Neuronal stem cell (in vitro differentiated cells): Measurements from ENCODE around the gene TBXAS1.
"Not testable (repeated sequence)": the region's sequence is repeated elsewhere in the genome, so short reads cannot be mapped to it uniquely, and the experiment has no call there.

Experiments
- DNase-seq: peaks from one replicate; pipeline ENCODE4 v3.0.0-alpha.2; 2013; ENCODE audit warnings: low spot score
- H2AFZ ChIP-seq: one replicate; pipeline ENCODE4 v1.6.1; 2013; ENCODE audit warnings: mild to moderate bottlenecking, low read length, inconsistent platforms
- H2AK5ac ChIP-seq: 2 replicates; pipeline ENCODE4 v1.6.1; 2013; ENCODE audit warnings: low read depth, mild to moderate bottlenecking, inconsistent platforms, low read length, moderate library complexity, mixed read lengths
- H2BK120ac ChIP-seq: 2 replicates; pipeline ENCODE4 v1.6.1; 2013; ENCODE audit warnings: low read depth, mild to moderate bottlenecking, inconsistent platforms, low read length, moderate library complexity, mixed read lengths
- H2BK12ac ChIP-seq: one replicate; pipeline ENCODE4 v1.6.1; 2013; ENCODE audit warnings: low read length, inconsistent platforms
- H2BK15ac ChIP-seq: 2 replicates; pipeline ENCODE4 v1.6.1; 2013; ENCODE audit warnings: mild to moderate bottlenecking, low read length, inconsistent platforms, mixed read lengths
- H2BK5ac ChIP-seq: one replicate; pipeline ENCODE4 v1.6.1; 2013; ENCODE audit warnings: inconsistent platforms, mild to moderate bottlenecking, low read length, moderate library complexity
- H3K14ac ChIP-seq: one replicate; pipeline ENCODE4 v1.6.1; 2013; ENCODE audit warnings: low read length, inconsistent platforms
- H3K18ac ChIP-seq: 2 replicates; pipeline ENCODE4 v1.6.1; 2013; ENCODE audit warnings: low read length, inconsistent platforms
- H3K23ac ChIP-seq: 2 replicates; pipeline ENCODE4 v1.6.1; 2013; ENCODE audit warnings: low read depth, mild to moderate bottlenecking, mixed read lengths, low read length, inconsistent platforms; ENCODE audit not compliant: poor library complexity
- H3K27ac ChIP-seq: replicated peaks from 3 replicates; pipeline ENCODE4 v1.5.1; 2013; ENCODE audit warnings: low read length, inconsistent platforms
- H3K27me3 ChIP-seq, 3 experiments: 2 replicates each; pipeline ENCODE4 v1.6.1; 2013; ENCODE audit warnings: low read length in 3 of 3, mild to moderate bottlenecking in 2 of 3, inconsistent platforms in 1 of 3, low read depth in 1 of 3, mixed read lengths in 1 of 3, moderate library complexity in 1 of 3; ENCODE audit not compliant: control insufficient read depth in 3 of 3, insufficient read depth in 3 of 3
- H3K36me3 ChIP-seq, 2 donors: replicated peaks in 1 of 2; 2 replicates each; pipeline ENCODE4 v1.6.1; 2013; ENCODE audit warnings: low read length in 2 of 2; ENCODE audit not compliant: control insufficient read depth in 2 of 2, insufficient read depth in 2 of 2
- H3K4ac ChIP-seq: 2 replicates; pipeline ENCODE4 v1.6.1; 2013; ENCODE audit warnings: inconsistent platforms, mild to moderate bottlenecking, low read length, moderate library complexity
- H3K4me1 ChIP-seq, 2 donors: 1 replicate in 1 of 2; 2 replicates in 1 of 2; pipeline ENCODE4 v1.6.1; 2013; ENCODE audit warnings: low read length in 2 of 2, low read depth in 1 of 2; ENCODE audit not compliant: control insufficient read depth in 2 of 2, insufficient read depth in 1 of 2
- H3K4me2 ChIP-seq: one replicate; pipeline ENCODE4 v1.6.1; 2013; ENCODE audit warnings: mild to moderate bottlenecking, low read length, inconsistent platforms; ENCODE audit not compliant: insufficient read depth, poor library complexity, severe bottlenecking
- H3K4me3 ChIP-seq, 2 donors: 2 replicates each; pipeline ENCODE4 v1.5.1; 2013; ENCODE audit warnings: low read length in 2 of 2, mild to moderate bottlenecking in 2 of 2, inconsistent platforms in 1 of 2, moderate library complexity in 1 of 2
- H3K79me1 ChIP-seq: one replicate; pipeline ENCODE4 v1.6.1; 2013; ENCODE audit warnings: low read depth, mild to moderate bottlenecking, inconsistent platforms, low read length, moderate library complexity
- H3K9ac ChIP-seq: one replicate; pipeline ENCODE4 v1.6.1; 2013; ENCODE audit warnings: mild to moderate bottlenecking, low read depth, low read length, inconsistent platforms; ENCODE audit not compliant: poor library complexity
- H3K9me3 ChIP-seq, 2 donors: replicated peaks in 1 of 2; 2 replicates each; pipeline versions ENCODE3 to v1.6.1; 2013; ENCODE audit warnings: low read length in 2 of 2, mild to moderate bottlenecking in 2 of 2, inconsistent platforms in 1 of 2, low read depth in 1 of 2, mixed read lengths in 1 of 2, moderate library complexity in 1 of 2; ENCODE audit not compliant: control insufficient read depth in 2 of 2, insufficient read depth in 1 of 2
- H4K8ac ChIP-seq: one replicate; pipeline ENCODE4 v1.6.1; 2013; ENCODE audit warnings: low read depth, mild to moderate bottlenecking, inconsistent platforms, low read length, moderate library complexity
- H4K91ac ChIP-seq: one replicate; pipeline ENCODE4 v1.6.1; 2013; ENCODE audit warnings: low read length, low read depth, mild to moderate bottlenecking, inconsistent platforms; ENCODE audit not compliant: poor library complexity
- WGBS, 2 donors: extraction: QIAGEN DNeasy Blood & Tissue Kit; methylation state at CpG; one replicate each; pipeline ENCODE4 v1.1.7; 2013; ENCODE audit warnings: missing lambda C conversion rate in 2 of 2, mixed read lengths in 1 of 2; ENCODE audit not compliant: insufficient read length in 2 of 2, insufficient replicate concordance in 1 of 2; ENCODE audit errors: extremely low coverage in 2 of 2; 5-methylcytosine and 5-hydroxymethylcytosine counted together

TBXAS1 gene

GRCh38 chr7:139837291-139837690, 8.2 kb downstream of the TBXAS1 start:
- H4K91ac ChIP-seq, H4K8ac ChIP-seq, H3K36me3 ChIP-seq, H3K23ac ChIP-seq, H3K27me3 ChIP-seq, H2BK15ac ChIP-seq, H3K9me3 ChIP-seq, H3K14ac ChIP-seq, H3K4me2 ChIP-seq, H2AK5ac ChIP-seq, H3K18ac ChIP-seq, H3K4me3 ChIP-seq, H2BK120ac ChIP-seq, H3K9ac ChIP-seq, H3K4ac ChIP-seq, H2BK5ac ChIP-seq, H3K79me1 ChIP-seq, H2BK12ac ChIP-seq, H3K4me1 ChIP-seq, DNase-seq, H2AFZ ChIP-seq, H3K27ac ChIP-seq: not testable (repeated sequence)
- no CpG with 5 or more reads among the region's 4 CpGs for WGBS, 2 donors

GRCh38 chr7:139838276-139838675, 9.2 kb downstream of the TBXAS1 start:
- Histone ChIP-seq H3K27me3 (peaks cover 0 to 3% (median 0%) of the 10 kb centered on the region in 3 experiments), H4K91ac (no peak overlapping the region), H3K9me3 (no peaks in the 10 kb centered on the region), H4K8ac (no peak overlapping the region), H3K4ac (no peak overlapping the region), H2BK120ac (no peak overlapping the region), H3K79me1 (no peaks in the 10 kb centered on the region), H2BK5ac (no peak overlapping the region), H2AFZ (peak overlapping the region; percentile 6), H3K4me1 (peaks cover 0 to 3% of the 10 kb centered on the region in 2 donors), H3K4me3 (no peak overlapping the region), H2AK5ac (no peak overlapping the region), H3K36me3 (no peaks in the 10 kb centered on the region), H2BK12ac (no peak overlapping the region), H3K4me2 (no peak overlapping the region), H3K9ac (no peak overlapping the region), H3K18ac (no peak overlapping the region), H3K27ac (no peak overlapping the region), H3K14ac (no peak overlapping the region), H2BK15ac (no peak overlapping the region), H3K23ac (no peak overlapping the region)
- WGBS, 2 donors = no CpG with 5 or more reads among the region's 1 CpG
- DNase-seq = no peak

- Histone ChIP-seq H3K14ac (no peak overlapping the region), H2BK120ac (no peak overlapping the region), H2AFZ (no peak overlapping the region), H2BK12ac (no peak overlapping the region), H2AK5ac (no peak overlapping the region), H3K4ac (no peak overlapping the region), H3K9me3 (no peaks in the 10 kb centered on the region), H3K9ac (no peak overlapping the region), H2BK15ac (no peak overlapping the region), H3K4me3 (no peak overlapping the region), H3K23ac (no peak overlapping the region), H4K91ac (no peak overlapping the region), H4K8ac (no peak overlapping the region), H3K79me1 (no peaks in the 10 kb centered on the region), H3K18ac (no peak overlapping the region), H3K27ac (no peak overlapping the region), H2BK5ac (no peak overlapping the region), H3K27me3 (peaks cover 0 to 3% (median 0%) of the 10 kb centered on the region in 3 experiments), H3K4me2 (no peak overlapping the region), H3K4me1 (peaks cover 0 to 3% of the 10 kb centered on the region in 2 donors), H3K36me3 (no peaks in the 10 kb centered on the region)
- WGBS, 2 donors = no CpG with 5 or more reads among the region's 6 CpGs
- DNase-seq = no peak
Observed at GRCh38 chr7:139838876-139839275, 9.8 kb downstream of the TBXAS1 start.

- Histone ChIP-seq H3K4ac (no peak overlapping the region), H4K91ac (peak overlapping the region; percentile 35), H3K18ac (peak overlapping the region; percentile 68), H3K9me3 (no peaks in the 10 kb centered on the region), H3K9ac (no peak overlapping the region), H3K36me3 (no peaks in the 10 kb centered on the region), H3K4me3 (no peak overlapping the region), H3K4me1 (peaks cover 0 to 3% of the 10 kb centered on the region in 2 donors), H3K14ac (no peak overlapping the region), H3K27ac (no peak overlapping the region), H3K79me1 (no peaks in the 10 kb centered on the region), H2AK5ac (peak overlapping the region; percentile 54), H3K4me2 (no peak overlapping the region), H2BK5ac (no peak overlapping the region), H2BK12ac (no peak overlapping the region), H3K23ac (no peak overlapping the region), H2AFZ (no peak overlapping the region), H2BK15ac (no peak overlapping the region), H3K27me3 (peaks cover 0 to 3% (median 0%) of the 10 kb centered on the region in 3 experiments), H2BK120ac (peak overlapping the region; percentile 89), H4K8ac (no peak overlapping the region)
- DNase-seq = no peak
- no CpG with 5 or more reads among the region's 13 CpGs for WGBS, 2 donors
Observed at GRCh38 chr7:139840776-139841175, 11.7 kb downstream of the TBXAS1 start.
